H1 (cell line): ENCODE measurements around the gene SGSM1. TPM values are rescaled to one million over a fixed set of nuclear protein-coding genes. Genes with fewer than 3 reads are reported as not detected.

Experiments used
- CTCF ChIA-PET: fragments of 300-600 bp; sonication (Branson Sonifier 250); formaldehyde crosslinking; loops from one replicate; lab custom pipeline; 2021; ENCODE audit not compliant: partially characterized antibody; lab: Charles Lee
- POLR2A ChIA-PET: fragments of 300-600 bp; sonication (Branson Sonifier 250); formaldehyde crosslinking; loops from one replicate; lab custom pipeline; 2021; ENCODE audit warnings: inconsistent platforms; ENCODE audit not compliant: partially characterized antibody; lab: Charles Lee
- DNase-seq, 2 experiments: peaks; one replicate each; pipeline versions ENCODE4 v3.0.0 to v3.0.0-alpha.2; 2010 to 2022; ENCODE audit warnings: low spot score in 2 of 2, low read depth in 1 of 2, mixed read lengths in 1 of 2
- FAIRE-seq: peaks from 2 replicates; lab custom pipeline; 2011; peaks lifted over from hg19 to GRCh38; lab: Jason Lieb, UNC
- H2AFZ ChIP-seq: 2 replicates; pipeline ENCODE4 v1.8.1; 2012; ENCODE audit warnings: low read length, inconsistent platforms
- H2AK5ac ChIP-seq: 2 replicates; pipeline ENCODE4 v1.6.1; 2013; ENCODE audit warnings: low read depth, low read length
- H2BK120ac ChIP-seq: replicated peaks from 2 replicates; pipeline ENCODE3; 2013; ENCODE audit warnings: low read depth, low read length, inconsistent platforms
- H2BK12ac ChIP-seq: 2 replicates; pipeline ENCODE4 v1.6.1; 2013; ENCODE audit warnings: low read depth, low read length
- H2BK15ac ChIP-seq: 2 replicates; pipeline ENCODE4 v1.6.1; 2013; ENCODE audit warnings: low read length
- H2BK20ac ChIP-seq: 2 replicates; pipeline ENCODE4 v1.6.1; 2013; ENCODE audit warnings: low read length
- H2BK5ac ChIP-seq: 2 replicates; pipeline ENCODE4 v1.6.1; 2013; ENCODE audit warnings: low read depth, low read length
- H3K14ac ChIP-seq: 2 replicates; pipeline ENCODE4 v1.6.1; 2013; ENCODE audit warnings: inconsistent platforms; ENCODE audit not compliant: insufficient read length
- H3K18ac ChIP-seq: 2 replicates; pipeline ENCODE4 v1.6.1; 2013; ENCODE audit warnings: low read length; ENCODE audit errors: extremely low read depth
- H3K23ac ChIP-seq: 2 replicates; pipeline ENCODE4 v1.6.1; 2013; ENCODE audit warnings: inconsistent platforms; ENCODE audit not compliant: insufficient read length
- H3K23me2 ChIP-seq: 2 replicates; pipeline ENCODE4 v1.6.1; 2013; ENCODE audit warnings: low read depth, low read length
- H3K27ac ChIP-seq: 2 replicates; pipeline ENCODE4 v1.6.1; 2011; ENCODE audit warnings: low read depth, low read length, inconsistent platforms
- H3K27me3 ChIP-seq, 4 experiments: replicated peaks in 1 of 4; 1 replicate in 1 of 4; 2 replicates in 3 of 4; pipeline versions ENCODE4 v1.6.1 to v1.8.1; 2011 to 2013; ENCODE audit warnings: low read length in 3 of 4, mild to moderate bottlenecking in 3 of 4, inconsistent platforms in 2 of 4, mixed read lengths in 2 of 4, moderate library complexity in 1 of 4; ENCODE audit not compliant: control insufficient read depth in 3 of 4, insufficient read depth in 3 of 4; ENCODE audit errors: extremely low read depth in 1 of 4
- H3K36me3 ChIP-seq, 4 experiments: 2 replicates each; pipeline versions ENCODE4 v1.6.1 to v1.8.1; 2011 to 2013; ENCODE audit warnings: mild to moderate bottlenecking in 4 of 4, low read length in 3 of 4, moderate library complexity in 2 of 4, control low read depth in 1 of 4, inconsistent platforms in 1 of 4; ENCODE audit not compliant: insufficient read depth in 4 of 4, control insufficient read depth in 2 of 4
- H3K4ac ChIP-seq: replicated peaks from 2 replicates; pipeline ENCODE3; 2013; ENCODE audit warnings: low read length, low read depth, mixed read lengths, inconsistent platforms; ENCODE audit not compliant: insufficient read length
- H3K4me1 ChIP-seq, 4 experiments: replicated peaks in 1 of 4; 1 replicate in 1 of 4; 2 replicates in 3 of 4; pipeline versions ENCODE4 v1.6.1 to v1.8.1; 2011 to 2013; ENCODE audit warnings: low read length in 3 of 4, inconsistent platforms in 2 of 4, mixed read lengths in 1 of 4; ENCODE audit not compliant: insufficient read depth in 4 of 4, control insufficient read depth in 3 of 4
- H3K4me2 ChIP-seq, 2 experiments: 2 replicates each; pipeline versions ENCODE4 v1.6.1 to v1.8.1; 2011 to 2013; ENCODE audit warnings: low read depth in 2 of 2, low read length in 2 of 2, control low read depth in 1 of 2, inconsistent platforms in 1 of 2, mild to moderate bottlenecking in 1 of 2; ENCODE audit not compliant: insufficient read depth in 1 of 2
- H3K4me3 ChIP-seq, 4 experiments: fragments of 200-600, 300-600 bp in 1 of 4; sonication (generic), shearing (Covaris generic), sonication (Bioruptor Twin) in 1 of 4; 2 replicates each; pipeline versions ENCODE4 v1.5.1 to v1.8.1; 2011 to 2016; ENCODE audit warnings: low read length in 4 of 4, low read depth in 3 of 4, control low read depth in 2 of 4, inconsistent platforms in 2 of 4, mild to moderate bottlenecking in 2 of 4, mixed read lengths in 1 of 4, moderate library complexity in 1 of 4; ENCODE audit not compliant: insufficient read depth in 2 of 4; ENCODE audit errors: extremely low read depth in 1 of 4
- H3K56ac ChIP-seq: replicated peaks from 2 replicates; pipeline ENCODE3; 2013; ENCODE audit warnings: low read depth, mild to moderate bottlenecking, mixed read lengths, low read length, inconsistent platforms; ENCODE audit not compliant: insufficient read length
- H3K79me1 ChIP-seq: 2 replicates; pipeline ENCODE4 v1.6.1; 2013; ENCODE audit warnings: low read depth, low read length, control low read depth
- H3K79me2 ChIP-seq, 2 experiments: 2 replicates each; pipeline versions ENCODE4 v1.6.1 to v1.8.1; 2012 to 2013; ENCODE audit warnings: low read length in 2 of 2, mild to moderate bottlenecking in 2 of 2, inconsistent platforms in 1 of 2; ENCODE audit not compliant: insufficient read depth in 2 of 2, control insufficient read depth in 1 of 2
- H3K9ac ChIP-seq, 4 experiments: replicated peaks in 1 of 4; 1 replicate in 1 of 4; 2 replicates in 3 of 4; pipeline versions ENCODE4 v1.6.1 to v1.8.1; 2011 to 2013; ENCODE audit warnings: low read depth in 3 of 4, low read length in 3 of 4, control low read depth in 2 of 4, mild to moderate bottlenecking in 2 of 4, moderate library complexity in 2 of 4, inconsistent platforms in 1 of 4; ENCODE audit errors: extremely low read depth in 1 of 4
- H3K9me3 ChIP-seq, 2 experiments: 2 replicates each; pipeline versions ENCODE4 v1.6.1 to v1.8.1; 2012 to 2013; ENCODE audit warnings: mild to moderate bottlenecking in 2 of 2, moderate library complexity in 2 of 2, control low read depth in 1 of 2, inconsistent platforms in 1 of 2, low read depth in 1 of 2, low read length in 1 of 2, mixed read lengths in 1 of 2; ENCODE audit not compliant: insufficient read depth in 2 of 2
- H4K20me1 ChIP-seq, 2 experiments: replicated peaks in 1 of 2; 2 replicates each; pipeline versions ENCODE3 to v1.8.1; 2011 to 2013; ENCODE audit warnings: inconsistent platforms in 2 of 2, low read length in 2 of 2, mild to moderate bottlenecking in 1 of 2; ENCODE audit not compliant: insufficient read depth in 2 of 2, control insufficient read depth in 1 of 2
- H4K5ac ChIP-seq: 2 replicates; pipeline ENCODE4 v1.6.1; 2013; ENCODE audit warnings: low read length, low read depth, mixed read lengths, inconsistent platforms; ENCODE audit not compliant: insufficient read length
- H4K8ac ChIP-seq: 2 replicates; pipeline ENCODE4 v1.8.0; 2013; ENCODE audit warnings: mild to moderate bottlenecking, moderate library complexity, low read length, inconsistent platforms; ENCODE audit not compliant: insufficient read depth; ENCODE audit errors: extremely low read depth
- H4K91ac ChIP-seq: replicated peaks from 2 replicates; pipeline ENCODE3; 2013; ENCODE audit warnings: low read length, mixed read lengths, inconsistent platforms; ENCODE audit not compliant: insufficient read length
- BACH1 ChIP-seq: IDR thresholded peaks from 2 replicates; pipeline ENCODE4 v1.6.1; 2012; ENCODE audit warnings: low read length, improper control_type of control experiment
- BRCA1 ChIP-seq: IDR thresholded peaks from 2 replicates; pipeline ENCODE4 v1.6.1; 2012; ENCODE audit warnings: low read depth, low read length, improper control_type of control experiment
- CREB1 ChIP-seq: IDR thresholded peaks from 2 replicates; pipeline ENCODE4 v1.6.1; 2012; ENCODE audit warnings: inconsistent platforms
- GABPA ChIP-seq: IDR thresholded peaks from 2 replicates; pipeline ENCODE4 v1.6.1; 2011; ENCODE audit warnings: mild to moderate bottlenecking, low read length, moderate library complexity, borderline replicate concordance; ENCODE audit not compliant: insufficient read depth
- GTF2F1 ChIP-seq: IDR thresholded peaks from 2 replicates; pipeline ENCODE4 v1.6.1; 2012; ENCODE audit warnings: low read depth, low read length, improper control_type of control experiment, borderline replicate concordance
- JUND ChIP-seq: IDR thresholded peaks from 2 replicates; pipeline ENCODE4 v1.6.1; 2011; ENCODE audit warnings: mild to moderate bottlenecking, improper control_type of control experiment, low read length
- RAD21 ChIP-seq, 2 experiments: IDR thresholded peaks in 1 of 2; conservative IDR thresholded peaks in 1 of 2; 2 replicates each; pipeline ENCODE4 v1.6.1; 2011; ENCODE audit warnings: low read depth in 2 of 2, low read length in 2 of 2, improper control_type of control experiment in 1 of 2, inconsistent platforms in 1 of 2, mild to moderate bottlenecking in 1 of 2, moderate library complexity in 1 of 2
- SIRT6 ChIP-seq: IDR thresholded peaks from one replicate; pipeline ENCODE4 v1.7.1; 2012; ENCODE audit warnings: low read length, inconsistent platforms
- WGBS, 2 experiments: shearing (Covaris generic) in 1 of 2; methylation state at CpG; one replicate each; pipeline versions ENCODE4 v1.1.6 to v1.1.7; 2013 to 2015; ENCODE audit warnings: low lambda C conversion rate in 2 of 2, mixed read lengths in 2 of 2, inconsistent platforms in 1 of 2, low coverage in 1 of 2, missing lambda C conversion rate in 1 of 2; ENCODE audit not compliant: insufficient replicate concordance in 2 of 2, insufficient coverage in 1 of 2, insufficient read length in 1 of 2; ENCODE audit errors: extremely low coverage in 1 of 2, missing lambda C conversion rate in 1 of 2; 5-methylcytosine and 5-hydroxymethylcytosine counted together
- polyA plus RNA-seq, 7 experiments: library from polyadenylated mRNA; depleted of rRNA in 3 of 7; stranded (reverse) in 5 of 7; unstranded in 2 of 7; fragments of >200 nt in 5 of 7; fragments of 200-250 nt in 2 of 7; gene quantifications; 1 replicate in 5 of 7; 2 replicates in 1 of 7; 4 replicates in 1 of 7; pipeline versions ENCODE4 v1.2.1 to v1.2.3, GENCODE V29; 2011 to 2013; ENCODE audit warnings: missing spikeins in 2 of 7, mixed read lengths in 2 of 7
- total RNA-seq: library from RNA; stranded (reverse); fragmentation: NEBNext Ultra II Directional; extraction: Animal tissue kit (Norgen Biotek cat#: 25700); gene quantifications from 2 replicates; pipeline ENCODE4 v1.2.1, GENCODE V29; 2021
- TF ChIP-seq, protein P1 (sequence below): IDR thresholded peaks from 2 replicates; pipeline ENCODE4 v1.6.1; 2012; ENCODE audit warnings: inconsistent platforms
- TF ChIP-seq, protein P2 (sequence below), 3 experiments: IDR thresholded peaks; 1 replicate in 2 of 3; 2 replicates in 1 of 3; pipeline versions ENCODE4 v1.5.1 to v1.6.1; 2011; ENCODE audit warnings: low read length in 3 of 3, mild to moderate bottlenecking in 3 of 3, inconsistent platforms in 2 of 3, low read depth in 1 of 3, moderate library complexity in 1 of 3; ENCODE audit not compliant: insufficient read depth in 1 of 3; ENCODE audit errors: control extremely low read depth in 1 of 3

SGSM1 gene
- total and polyA plus RNA-seq, 2 of the 8 experiments (the other 6 are each of a cell fraction or from before 2014, with no cell fraction given): 2.8 to 5.2 TPM

GRCh38 chr22:24803064-24803542 is 2.9 kb upstream of the SGSM1 start:
- Histone ChIP-seq H3K79me1 (peaks cover 4% of the 10 kb centered on the region), H3K4me2 (no peak overlapping the region), H3K9me3 (no peaks in the 10 kb centered on the region), H3K56ac (no peak overlapping the region), H3K18ac (no peak overlapping the region), H4K20me1 (peaks cover 0 to 7% of the 10 kb centered on the region in 2 experiments), H3K4ac (no peak overlapping the region), H2BK120ac (no peak overlapping the region), H3K36me3 (no peaks in the 10 kb centered on the region), H3K9ac (no peak overlapping the region), H3K14ac (no peak overlapping the region), H3K27ac (no peak overlapping the region), H2BK15ac (peak overlapping the region; percentile 67; the same call in 1 of the 2 replicates), H3K4me1 (peaks cover 0 to 6% (median 3%) of the 10 kb centered on the region in 4 experiments; a peak in 6 of 7 replicates), H3K79me2 (no peaks in the 10 kb centered on the region; a peak in 1 of 4 replicates), H2BK20ac (no peak overlapping the region), H4K8ac (no peak overlapping the region), H3K23me2 (peaks cover 13% of the 10 kb centered on the region; the same call in 1 of the 2 replicates), H3K23ac (no peak overlapping the region), H2BK5ac (no peak overlapping the region), H4K91ac (no peak overlapping the region), H2BK12ac (no peak overlapping the region), H2AK5ac (no peak overlapping the region), H3K4me3 (no peak overlapping the region), H2AFZ (no peak overlapping the region), H4K5ac (no peak overlapping the region), H3K27me3 (no peaks in the 10 kb centered on the region)
- 62% methylated on average over 3 of the region's 3 CpGs; no CpG with 5 or more reads in 1 of the 2 experiments for WGBS, 2 experiments
- CTCF ChIA-PET: interaction anchor here (0.6 to 6.0 kb wide), 36 partner anchors 8 to 308 kb away, joined by 3 to 66 read pairs (median 4); no protein-coding TSS in a partner anchor
- FAIRE-seq: peak; percentile 84
- peak; percentile 73 to 97 for DNase-seq
- POLR2A ChIA-PET: no interaction called here
- TF ChIP-seq GTF2F1 (no peak), JUND (no peak), CREB1 (peak; percentile 48; the same call in 1 of the 2 replicates), RAD21 (IDR thresholded peaks at IDR 0.05 in 1 of 2, conservative IDR thresholded peaks at IDR 0.05 in 1 of 2; ENCODE audit: low read depth in 2 of 2, low read length in 2 of 2) (peak; percentile 51 to 67), BRCA1 (no peak), BACH1 (no peak), SIRT6 (no peak), GABPA (no peak)
- TF ChIP-seq, protein P1, sequence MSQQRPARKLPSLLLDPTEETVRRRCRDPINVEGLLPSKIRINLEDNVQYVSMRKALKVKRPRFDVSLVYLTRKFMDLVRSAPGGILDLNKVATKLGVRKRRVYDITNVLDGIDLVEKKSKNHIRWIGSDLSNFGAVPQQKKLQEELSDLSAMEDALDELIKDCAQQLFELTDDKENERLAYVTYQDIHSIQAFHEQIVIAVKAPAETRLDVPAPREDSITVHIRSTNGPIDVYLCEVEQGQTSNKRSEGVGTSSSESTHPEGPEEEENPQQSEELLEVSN: no peak
- TF ChIP-seq, protein P2, sequence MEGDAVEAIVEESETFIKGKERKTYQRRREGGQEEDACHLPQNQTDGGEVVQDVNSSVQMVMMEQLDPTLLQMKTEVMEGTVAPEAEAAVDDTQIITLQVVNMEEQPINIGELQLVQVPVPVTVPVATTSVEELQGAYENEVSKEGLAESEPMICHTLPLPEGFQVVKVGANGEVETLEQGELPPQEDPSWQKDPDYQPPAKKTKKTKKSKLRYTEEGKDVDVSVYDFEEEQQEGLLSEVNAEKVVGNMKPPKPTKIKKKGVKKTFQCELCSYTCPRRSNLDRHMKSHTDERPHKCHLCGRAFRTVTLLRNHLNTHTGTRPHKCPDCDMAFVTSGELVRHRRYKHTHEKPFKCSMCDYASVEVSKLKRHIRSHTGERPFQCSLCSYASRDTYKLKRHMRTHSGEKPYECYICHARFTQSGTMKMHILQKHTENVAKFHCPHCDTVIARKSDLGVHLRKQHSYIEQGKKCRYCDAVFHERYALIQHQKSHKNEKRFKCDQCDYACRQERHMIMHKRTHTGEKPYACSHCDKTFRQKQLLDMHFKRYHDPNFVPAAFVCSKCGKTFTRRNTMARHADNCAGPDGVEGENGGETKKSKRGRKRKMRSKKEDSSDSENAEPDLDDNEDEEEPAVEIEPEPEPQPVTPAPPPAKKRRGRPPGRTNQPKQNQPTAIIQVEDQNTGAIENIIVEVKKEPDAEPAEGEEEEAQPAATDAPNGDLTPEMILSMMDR (IDR thresholded peaks at IDR 0.05; ENCODE audit: control extremely low read depth in 1 of 3, insufficient read depth in 1 of 3, low read depth in 1 of 3, low read length in 3 of 3): peak; percentile 90 to 96 (median 95)
